DND-41 (cell line): ENCODE measurements around the gene BUD31.

Source experiments
- EZH2 ChIP-seq: IDR thresholded peaks from 3 replicates; pipeline ENCODE4 v1.6.1; 2012; ENCODE audit warnings: borderline replicate concordance, low read depth, mild to moderate bottlenecking, moderate library complexity, low read length, inconsistent platforms; ENCODE audit not compliant: severe bottlenecking
- TF ChIP-seq, protein P1 (sequence below): IDR thresholded peaks from 2 replicates; pipeline ENCODE4 v1.5.1; 2012; ENCODE audit warnings: borderline replicate concordance, low read length, moderate library complexity, mild to moderate bottlenecking; ENCODE audit not compliant: poor library complexity, severe bottlenecking; ENCODE audit errors: extremely low read depth

DNA sequence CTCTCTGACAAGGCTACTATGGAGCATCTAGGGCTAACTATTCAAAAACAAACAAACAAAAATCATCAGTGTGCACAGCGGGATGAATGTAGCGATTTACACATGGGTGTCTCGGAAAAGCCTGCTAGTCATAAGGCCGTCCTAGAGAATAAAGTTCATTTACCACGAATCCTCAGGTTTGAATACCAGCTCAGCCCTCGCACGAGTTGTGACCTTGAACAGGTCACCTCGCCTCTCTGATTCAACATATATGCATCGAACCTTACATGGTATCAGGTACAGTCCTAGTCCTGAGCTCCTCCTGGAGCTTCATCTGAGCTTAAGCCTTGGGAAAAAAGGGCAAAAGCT is 56.6 kb downstream of the BUD31 start:
- TF ChIP-seq, protein P1, sequence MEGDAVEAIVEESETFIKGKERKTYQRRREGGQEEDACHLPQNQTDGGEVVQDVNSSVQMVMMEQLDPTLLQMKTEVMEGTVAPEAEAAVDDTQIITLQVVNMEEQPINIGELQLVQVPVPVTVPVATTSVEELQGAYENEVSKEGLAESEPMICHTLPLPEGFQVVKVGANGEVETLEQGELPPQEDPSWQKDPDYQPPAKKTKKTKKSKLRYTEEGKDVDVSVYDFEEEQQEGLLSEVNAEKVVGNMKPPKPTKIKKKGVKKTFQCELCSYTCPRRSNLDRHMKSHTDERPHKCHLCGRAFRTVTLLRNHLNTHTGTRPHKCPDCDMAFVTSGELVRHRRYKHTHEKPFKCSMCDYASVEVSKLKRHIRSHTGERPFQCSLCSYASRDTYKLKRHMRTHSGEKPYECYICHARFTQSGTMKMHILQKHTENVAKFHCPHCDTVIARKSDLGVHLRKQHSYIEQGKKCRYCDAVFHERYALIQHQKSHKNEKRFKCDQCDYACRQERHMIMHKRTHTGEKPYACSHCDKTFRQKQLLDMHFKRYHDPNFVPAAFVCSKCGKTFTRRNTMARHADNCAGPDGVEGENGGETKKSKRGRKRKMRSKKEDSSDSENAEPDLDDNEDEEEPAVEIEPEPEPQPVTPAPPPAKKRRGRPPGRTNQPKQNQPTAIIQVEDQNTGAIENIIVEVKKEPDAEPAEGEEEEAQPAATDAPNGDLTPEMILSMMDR, result no peak
- TF ChIP-seq EZH2, result no peak
